CD4-positive, alpha-beta T cell treated with Interleukin-4 for 1 hour (primary cell): ENCODE data around the gene CYS1.
"Not testable (repeated sequence)": the region's sequence is repeated elsewhere in the genome, so short reads cannot be mapped to it uniquely, and the experiment has no call there.

Experiments
- DNase-seq, 2 donors: peaks; one replicate each; pipeline ENCODE4 v3.0.0-alpha.2; 2020 to 2022

The CYS1 gene, protein sequence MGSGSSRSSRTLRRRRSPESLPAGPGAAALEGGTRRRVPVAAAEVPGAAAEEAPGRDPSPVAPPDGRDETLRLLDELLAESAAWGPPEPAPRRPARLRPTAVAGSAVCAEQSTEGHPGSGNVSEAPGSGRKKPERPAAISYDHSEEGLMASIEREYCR

DNA sequence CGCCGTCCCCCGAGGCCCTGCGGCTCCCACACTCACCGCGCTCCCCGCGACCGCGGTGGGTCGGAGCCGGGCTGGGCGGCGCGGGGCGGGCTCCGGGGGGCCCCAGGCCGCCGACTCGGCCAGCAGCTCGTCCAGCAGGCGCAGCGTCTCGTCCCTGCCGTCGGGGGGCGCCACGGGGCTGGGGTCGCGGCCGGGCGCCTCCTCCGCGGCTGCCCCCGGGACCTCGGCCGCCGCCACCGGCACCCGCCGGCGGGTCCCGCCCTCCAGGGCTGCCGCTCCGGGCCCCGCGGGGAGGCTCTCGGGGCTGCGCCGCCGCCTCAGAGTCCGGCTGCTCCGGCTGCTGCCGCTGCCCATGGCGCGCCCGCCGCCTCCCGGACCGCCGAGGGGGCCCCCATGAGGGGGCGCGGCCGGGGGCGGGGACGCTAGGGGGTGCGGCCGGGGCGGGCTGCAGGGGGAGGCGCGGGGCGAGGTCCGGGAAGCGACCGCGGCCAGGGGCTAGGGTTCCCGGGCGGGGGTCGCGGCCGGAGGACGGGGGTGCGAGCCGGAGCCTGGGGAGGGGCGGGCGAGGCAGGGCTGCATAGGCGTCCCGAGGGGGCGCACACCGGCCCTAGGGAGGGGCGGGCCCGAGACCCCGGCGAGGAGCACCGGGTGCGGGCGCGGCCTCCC lies at the start of gene CYS1:
Gene CYS1, minus strand, starts transcription at position 542 of the 666 bp plus-strand sequence. Its CDS starts 188 bp downstream, at position 354.
- DNase-seq = no peak

DNA sequence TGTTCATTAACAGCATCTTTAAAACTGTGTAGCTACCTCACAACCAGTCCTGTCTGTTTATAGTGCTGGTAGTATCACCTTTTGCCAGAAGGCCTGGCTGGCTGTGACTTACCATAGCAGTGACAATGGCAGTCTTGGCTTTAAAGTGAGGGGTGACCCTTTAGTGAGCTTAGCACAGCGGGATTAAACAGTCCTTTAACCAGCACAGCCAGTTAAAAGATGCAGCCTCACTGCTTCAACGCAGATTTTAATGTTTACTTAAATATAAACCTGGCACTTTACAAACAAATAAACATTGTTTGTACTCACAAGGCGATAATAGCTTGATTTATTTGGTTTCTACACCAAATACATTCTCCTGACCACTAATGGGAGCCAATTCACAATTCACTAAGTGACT lies 49.3 kb upstream of the CYS1 start:
- no peak for DNase-seq

DNA sequence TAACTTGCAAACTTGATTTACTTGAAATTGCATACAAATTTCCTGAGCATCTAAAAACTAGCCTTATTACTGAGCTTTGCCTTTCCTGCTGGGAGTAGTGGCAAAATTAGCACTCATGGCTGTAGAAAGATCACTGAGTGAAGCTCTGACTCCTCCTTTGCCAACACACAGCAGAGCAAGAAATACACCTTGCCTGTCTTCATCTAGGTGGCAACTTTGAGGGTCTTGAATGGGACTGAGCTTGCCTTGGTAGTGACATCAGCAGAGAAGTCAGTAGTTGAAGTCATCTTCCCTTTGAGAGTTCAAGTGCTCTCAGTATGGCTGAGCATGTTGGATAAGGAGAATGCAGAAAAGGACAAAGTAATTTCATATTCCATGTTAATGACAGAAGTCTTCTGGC lies 48.2 kb upstream of the CYS1 start:
- DNase-seq = no peak

DNA sequence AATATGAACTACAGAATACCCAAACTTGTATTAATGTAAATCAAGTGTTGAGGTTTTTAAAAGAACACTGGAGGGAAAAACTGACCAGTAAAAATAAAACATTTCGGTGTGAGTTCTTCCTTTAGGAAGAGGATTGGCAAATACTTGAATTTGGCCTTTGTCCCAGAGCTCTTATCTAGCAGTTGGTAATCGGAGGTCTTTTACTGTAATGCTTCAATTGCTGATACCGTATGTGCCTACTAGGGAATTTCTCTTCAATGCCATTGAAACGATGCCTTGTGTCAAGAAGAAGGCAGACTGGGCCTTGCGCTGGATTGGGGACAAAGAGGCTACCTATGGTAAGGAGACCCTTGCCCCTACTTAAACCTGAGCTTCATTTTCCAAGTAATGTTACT lies 46.4 kb upstream of the CYS1 start:
- DNase-seq = no peak

DNA sequence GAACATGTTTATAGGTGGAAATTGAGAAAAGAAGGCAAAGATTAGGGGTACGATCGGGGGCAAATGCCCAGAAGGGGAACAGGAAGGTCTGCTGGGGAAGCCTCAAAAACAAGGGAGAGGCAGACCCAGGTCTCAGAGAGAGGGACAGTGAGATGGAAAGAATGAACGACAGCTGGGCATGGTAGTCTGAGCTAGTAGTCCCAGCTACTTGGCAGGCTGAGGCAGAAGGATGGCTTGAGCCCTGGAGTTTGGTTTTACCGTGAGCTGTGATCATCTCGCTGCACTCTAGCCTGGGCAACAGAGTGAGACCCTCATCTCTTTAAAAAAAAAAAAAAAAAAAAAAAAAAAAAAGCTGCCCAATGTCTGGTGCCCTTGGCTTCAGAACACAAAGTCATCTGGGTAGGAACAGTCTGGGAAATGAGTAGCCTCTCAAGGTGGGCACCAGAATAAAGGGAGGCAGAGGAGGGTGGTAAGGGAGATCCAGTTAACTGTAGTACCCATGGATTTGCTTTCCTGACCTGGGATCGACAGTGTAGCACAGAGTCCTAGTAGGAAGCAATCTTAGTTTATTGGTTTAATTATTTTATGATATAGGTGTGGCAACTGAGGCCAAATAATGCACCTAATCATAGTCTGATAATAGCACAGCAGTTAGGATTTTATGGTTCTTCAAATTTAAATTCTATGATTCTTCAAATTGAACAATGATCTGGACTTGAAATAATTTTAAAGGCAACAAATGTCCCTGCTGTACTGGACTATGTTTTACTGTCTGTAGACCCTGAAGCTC lies 45.8 kb upstream of the CYS1 start:
- no peak for DNase-seq

DNA sequence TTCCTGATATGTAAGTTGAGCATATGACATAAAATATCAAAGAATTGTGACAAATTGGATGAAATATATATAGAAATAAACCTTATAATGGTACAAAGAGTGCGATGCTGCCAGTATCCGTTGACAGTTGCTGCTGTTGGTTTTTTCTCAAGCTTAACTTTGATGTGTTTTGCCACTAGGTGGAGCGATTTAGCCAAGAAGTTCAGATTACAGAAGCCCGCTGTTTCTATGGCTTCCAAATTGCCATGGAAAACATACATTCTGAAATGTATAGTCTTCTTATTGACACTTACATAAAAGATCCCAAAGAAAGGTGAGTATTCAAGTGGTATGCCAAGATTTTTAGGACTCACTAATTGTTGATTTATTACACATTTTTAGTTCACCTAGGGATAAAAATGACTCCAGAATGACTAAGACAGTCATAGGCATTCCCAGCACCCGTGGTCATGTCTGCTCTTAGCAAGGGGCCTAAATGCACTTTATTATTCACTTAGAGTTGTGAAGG lies 44.4 kb upstream of the CYS1 start:
- DNase-seq = peak; percentile 61 to 84

DNA sequence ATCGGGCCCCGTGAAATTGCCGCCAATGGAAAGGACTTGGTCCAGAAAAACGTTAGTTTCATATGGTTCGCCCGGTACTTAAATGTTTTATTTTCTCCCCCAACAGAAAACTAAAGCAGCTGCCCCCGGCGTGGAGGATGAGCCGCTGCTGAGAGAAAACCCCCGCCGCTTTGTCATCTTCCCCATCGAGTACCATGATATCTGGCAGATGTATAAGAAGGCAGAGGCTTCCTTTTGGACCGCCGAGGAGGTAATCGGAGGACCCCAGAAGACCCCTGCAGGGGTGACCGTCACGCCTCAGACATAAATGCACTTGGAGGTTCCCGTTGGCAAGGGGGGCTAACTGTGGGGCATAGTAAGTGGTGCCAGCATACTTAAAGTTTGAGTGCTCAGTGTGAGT lies 43.1 kb upstream of the CYS1 start:
- no peak for DNase-seq

DNA sequence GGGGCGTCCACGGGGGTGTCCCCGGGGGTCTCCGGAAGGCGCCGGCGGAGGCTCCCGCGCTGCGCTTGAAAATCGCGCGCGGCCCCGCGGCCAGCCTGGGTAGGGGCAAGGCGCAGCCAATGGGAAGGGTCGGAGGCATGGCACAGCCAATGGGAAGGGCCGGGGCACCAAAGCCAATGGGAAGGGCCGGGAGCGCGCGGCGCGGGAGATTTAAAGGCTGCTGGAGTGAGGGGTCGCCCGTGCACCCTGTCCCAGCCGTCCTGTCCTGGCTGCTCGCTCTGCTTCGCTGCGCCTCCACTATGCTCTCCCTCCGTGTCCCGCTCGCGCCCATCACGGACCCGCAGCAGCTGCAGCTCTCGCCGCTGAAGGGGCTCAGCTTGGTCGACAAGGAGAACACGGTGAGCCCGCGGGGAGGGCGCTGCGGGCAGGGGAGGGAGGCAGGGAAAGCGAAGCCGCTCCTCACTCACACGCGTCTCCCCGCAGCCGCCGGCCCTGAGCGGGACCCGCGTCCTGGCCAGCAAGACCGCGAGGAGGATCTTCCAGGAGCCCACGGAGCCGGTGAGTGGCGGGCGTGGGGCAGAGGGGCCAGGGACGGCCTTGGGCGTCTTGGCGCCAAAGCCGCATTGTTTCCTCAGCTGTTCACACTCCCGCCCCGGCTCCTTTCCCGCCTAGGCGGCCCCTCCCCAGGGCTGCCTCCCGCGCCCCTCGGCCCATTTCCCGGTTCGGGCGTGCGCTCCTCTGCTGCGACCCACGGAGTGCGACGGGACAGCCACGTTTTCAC lies 42.5 kb upstream of the CYS1 start, which contains the start of gene RRM2:
Gene RRM2, plus strand, starts transcription at position 240 of the 781 bp plus-strand sequence. Its CDS starts 60 bp downstream, at position 300.
- DNase-seq = peak; percentile 91 to 92

DNA sequence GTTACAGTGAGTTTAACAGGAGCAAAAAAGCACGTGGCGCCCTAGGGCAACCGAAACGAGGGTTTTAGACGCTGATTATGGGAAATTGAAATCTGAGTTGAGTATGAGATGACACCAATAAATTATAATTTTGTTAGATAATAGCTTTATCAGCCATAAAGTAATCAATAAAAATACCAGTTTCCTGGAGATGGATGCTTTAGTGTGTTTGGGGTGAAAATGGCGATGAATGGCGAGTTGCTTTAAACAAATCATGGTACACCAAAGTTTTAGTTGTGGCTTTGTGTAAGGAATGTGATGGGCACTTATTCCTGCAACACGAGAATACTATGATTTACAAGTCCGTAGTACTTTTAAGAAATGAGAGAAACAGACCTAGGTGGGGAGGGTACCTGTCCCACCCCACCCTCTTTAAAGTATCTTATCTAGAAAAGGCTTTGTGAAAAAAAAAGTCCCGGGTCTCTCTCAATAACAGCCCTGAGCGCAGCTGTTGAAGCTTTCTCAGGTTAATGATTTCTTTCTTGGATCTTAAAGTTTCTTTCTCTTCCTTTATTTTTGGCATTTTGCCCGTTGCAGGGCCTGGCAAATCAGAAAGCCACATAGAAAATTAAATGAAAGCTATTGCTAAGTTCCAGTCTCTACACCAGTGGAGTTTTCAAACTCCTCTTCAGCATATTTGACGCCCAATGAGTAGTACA lies 40.8 kb upstream of the CYS1 start:
- DNase-seq = no peak

DNA sequence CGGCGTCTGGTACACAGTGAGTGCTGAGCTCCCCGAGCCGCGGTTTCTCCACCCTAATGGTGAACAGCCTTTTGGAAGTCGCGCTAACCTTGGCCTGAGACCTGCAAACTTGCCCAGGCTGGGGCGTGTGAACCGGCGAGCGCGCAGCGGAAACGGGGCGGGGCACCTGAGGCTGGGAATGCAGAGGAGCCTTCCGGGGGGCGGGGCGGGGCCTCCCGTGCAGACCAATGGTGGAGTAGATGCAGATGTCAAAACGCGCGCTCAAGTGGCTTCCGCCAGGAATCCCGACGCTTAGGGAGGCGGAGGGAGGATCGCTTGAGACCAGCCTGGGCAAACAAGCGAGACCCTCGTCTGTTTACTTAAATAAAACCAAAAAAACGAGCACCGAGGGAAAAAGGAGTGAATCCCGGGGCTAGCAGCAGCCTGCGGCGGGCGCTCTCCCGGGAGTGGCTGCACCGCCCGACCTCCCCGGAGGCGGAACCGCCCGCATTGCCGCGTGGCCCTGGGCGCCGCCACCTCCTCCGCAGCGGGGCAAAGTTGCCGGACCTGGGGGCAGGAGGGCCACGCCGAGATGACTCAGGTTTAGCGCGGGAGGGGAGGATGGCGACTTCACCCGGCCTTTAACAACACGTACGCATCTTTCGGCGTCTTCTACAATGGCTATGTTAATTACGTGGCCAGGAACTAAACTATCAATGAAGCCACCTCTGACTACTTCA lies 40.1 kb upstream of the CYS1 start:
- DNase-seq = peak; percentile 87 to 89

DNA sequence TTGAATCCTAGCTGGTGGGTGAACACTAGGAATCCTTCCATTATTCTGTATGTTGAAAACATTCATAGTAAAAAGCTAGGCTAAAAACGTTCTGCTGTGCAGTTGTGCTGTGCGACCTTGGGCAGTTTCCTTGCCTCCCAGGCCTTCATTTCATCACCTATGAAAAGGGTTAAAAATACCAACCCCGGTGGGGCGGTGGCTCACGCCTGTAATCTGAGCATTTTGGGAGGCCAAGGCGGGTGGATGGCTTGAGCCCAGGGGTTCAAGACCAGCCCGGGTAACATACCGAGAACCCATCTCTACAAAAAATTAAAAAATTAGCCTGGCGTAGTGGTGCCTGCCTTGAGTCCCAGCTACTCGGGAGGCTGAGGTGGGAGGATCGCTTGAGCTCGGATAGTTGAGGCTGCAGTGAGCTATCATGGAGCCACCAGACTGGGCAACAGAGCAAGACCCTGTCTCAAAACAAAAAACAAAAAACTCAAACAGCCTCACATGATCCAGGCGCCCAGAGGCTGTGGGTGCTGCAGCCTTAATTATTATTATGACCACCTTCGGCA lies 39.5 kb upstream of the CYS1 start:
- no peak for DNase-seq

DNA sequence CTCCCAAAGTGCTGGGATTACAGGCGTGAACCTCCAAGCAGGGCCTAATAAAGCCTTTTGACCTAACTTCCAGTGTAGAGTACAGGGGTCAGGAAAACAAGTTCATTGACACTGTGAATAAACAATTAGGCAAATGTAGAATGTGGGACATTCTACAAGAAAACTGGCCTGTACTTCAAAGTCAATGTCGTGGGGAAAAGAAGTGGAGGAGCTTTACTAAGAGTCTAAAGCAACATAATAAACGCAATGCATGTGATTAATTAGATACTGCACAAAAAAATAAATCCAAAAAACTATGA lies 38.8 kb upstream of the CYS1 start:
- no peak for DNase-seq

DNA sequence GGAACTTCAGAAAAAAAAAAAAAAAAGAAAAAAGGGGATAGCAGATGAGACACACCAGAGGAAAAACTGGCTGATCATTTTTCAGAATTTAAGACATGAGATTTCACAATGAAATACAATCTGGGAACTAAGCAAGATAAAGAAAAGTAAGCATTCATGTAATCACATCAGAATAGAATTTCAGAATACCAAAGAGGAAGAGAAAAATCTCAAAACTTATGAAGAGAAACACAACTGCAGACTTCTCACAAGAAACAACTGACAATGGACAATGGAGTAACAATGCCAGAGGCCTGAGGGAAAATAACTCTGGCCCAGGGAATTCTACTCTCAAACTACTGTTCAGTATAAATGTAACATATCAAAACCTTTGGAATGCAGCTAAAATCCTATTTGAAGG lies 29.1 kb upstream of the CYS1 start:
- no peak for DNase-seq

DNA sequence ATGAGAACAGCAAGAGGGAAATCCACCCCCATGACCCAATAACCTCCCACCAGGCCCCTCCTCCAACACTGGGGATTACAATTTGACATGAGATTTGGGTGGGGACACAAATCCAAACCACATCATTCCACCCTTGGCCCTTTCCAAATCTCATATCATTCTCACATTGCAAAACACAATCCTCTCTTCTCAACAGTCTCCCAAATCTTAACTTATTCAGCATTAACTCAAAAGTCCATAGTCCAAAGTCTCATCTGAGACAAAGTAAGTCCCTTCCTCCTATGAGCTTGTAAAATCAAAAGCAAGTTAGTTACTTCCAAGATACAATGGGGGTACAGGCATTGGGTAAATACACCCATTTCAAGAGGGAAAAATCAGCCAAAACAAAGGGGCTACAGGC lies 24.7 kb upstream of the CYS1 start:
- DNase-seq = not testable (repeated sequence)

DNA sequence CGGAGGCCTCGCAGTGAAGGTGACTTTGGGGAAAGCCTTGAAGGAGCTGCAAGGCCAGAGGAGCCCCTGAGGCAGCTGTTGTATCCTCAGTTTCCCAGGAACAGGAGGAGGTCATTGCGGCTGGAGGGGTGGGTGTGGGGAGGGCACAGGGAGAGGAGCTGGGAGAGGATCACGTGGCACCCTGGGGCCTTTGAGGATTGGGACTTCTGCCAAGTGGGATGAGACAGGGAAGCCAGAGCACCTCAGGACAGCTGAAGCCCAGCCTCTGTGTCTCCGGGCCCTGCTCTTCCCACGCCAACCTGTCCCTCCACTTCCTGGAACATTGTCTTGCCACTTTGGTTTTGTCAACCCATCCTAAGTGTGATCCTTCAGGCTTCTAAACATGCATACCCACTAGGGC lies 23.0 kb upstream of the CYS1 start:
- DNase-seq = no peak

DNA sequence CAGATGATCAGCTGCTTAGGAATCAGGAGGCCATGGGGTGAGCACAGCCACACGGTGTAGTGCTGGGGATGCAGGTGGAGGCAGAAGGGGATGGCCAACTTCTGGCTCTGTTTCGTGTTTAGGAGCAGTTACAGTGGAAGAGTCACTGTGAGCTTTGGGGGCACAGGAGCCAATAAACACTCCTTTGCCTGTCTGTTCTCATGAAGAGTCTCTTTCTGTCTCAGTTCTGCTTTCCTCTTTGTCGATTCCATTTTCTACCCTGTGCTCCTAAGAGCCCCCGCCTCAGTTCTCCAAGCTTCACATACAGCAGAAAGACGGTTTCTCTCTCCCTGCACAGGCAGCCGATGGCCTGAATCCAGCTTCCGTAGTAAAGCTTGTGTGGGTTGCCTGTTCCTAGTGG lies 21.3 kb upstream of the CYS1 start:
- DNase-seq = no peak

DNA sequence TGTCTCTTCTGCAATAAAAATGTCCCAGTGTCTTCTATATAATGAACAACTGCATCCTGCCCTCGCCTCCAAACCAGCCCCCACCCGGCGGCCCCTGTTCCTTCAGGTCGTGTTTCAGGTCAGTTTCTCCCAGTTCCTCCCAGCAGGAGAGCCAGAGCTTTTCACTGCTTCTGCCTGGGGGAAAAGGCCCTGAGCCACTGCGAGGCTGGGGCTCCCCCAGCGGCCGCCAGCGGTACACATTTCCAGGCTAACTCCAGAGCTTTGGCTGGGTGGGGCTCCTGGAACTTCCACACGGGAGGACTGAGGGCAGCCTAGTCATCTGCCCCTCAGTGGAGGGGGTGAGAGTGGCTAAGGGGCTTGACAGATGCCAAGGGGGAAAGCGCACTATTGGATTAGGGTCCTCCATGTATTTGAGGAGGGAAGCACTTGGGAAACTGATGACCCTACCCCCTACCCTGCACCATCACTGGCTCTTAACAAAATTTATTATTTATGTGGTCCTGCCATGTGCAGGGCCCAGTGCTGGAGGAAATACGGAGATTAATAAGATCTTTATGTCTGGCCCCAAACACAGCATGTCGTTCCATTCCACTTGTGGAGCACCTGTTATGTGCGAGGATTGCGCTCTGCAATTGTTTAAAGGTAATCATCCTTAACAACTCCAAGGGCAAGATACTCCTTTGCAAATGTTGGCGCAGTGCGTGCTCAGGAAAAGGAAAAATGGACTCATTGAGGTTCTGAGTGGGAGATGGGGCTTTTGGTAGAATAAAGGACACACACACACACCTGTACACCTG lies 17.3 kb upstream of the CYS1 start:
- peak; percentile 28 to 42 for DNase-seq

DNA sequence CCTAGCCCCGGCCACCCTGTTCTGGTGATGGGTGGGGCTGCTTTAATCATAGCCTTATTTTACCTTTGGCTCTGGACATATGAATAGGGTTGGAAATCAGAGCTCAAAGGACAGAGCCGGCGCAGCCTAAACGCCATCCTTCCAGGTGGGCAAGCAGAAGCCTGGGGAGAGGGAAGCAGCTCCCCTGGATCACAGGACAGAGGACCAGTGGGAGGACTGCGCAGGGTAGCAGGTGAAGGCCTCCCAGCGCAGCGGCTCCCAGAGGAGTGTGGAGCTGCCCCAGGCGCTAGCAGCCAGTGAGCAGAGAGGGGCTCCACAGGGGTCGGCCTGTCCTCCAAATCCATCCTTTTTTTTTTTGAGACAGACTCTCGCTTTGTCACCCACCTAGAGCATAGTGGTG lies 16.4 kb upstream of the CYS1 start:
- no peak for DNase-seq

DNA sequence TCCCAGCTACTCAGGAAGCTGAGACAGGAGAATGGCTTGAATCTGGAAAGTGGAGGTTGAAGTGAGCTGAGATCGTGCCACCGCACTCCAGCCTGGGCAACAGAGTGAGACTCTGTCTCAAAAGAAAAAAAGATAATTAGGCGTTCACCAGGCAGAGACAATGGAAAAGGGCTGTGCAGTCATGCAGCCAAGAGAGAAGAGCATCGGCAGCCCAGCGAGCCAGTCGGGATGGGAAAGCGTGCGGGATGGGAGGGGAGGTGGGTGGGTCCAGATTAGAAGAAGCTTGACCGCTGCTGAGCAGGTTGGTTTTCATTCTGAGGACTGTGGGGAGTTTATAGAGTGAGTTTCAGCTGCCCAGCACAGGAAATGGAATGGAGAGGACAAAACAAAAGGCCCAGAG lies 15.0 kb upstream of the CYS1 start:
- DNase-seq = no peak

DNA sequence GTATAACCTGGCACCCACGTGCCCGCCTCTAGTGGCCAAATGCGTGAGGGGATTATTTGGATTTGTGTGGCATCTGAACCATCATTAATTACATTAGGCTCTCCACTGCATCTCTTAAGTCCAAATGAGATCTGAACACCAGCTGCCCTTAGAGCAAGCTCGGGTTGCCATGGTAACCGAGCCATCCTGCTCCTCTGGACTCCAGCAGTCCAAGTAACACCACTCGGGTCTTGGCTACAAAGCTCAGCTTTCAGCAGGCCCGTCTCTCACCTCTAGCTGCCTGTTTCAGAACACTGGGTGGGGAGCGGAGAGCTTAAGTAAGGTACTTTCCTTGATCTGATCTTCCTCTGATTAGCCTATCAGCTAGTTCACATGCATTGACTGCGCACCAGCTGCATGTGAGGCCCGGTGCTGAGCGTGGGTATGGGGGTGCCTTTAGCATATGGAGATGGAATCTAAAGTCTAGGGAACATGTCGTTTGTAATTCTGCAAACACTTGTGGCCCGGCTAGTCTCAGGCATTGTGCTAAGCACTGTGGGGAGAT lies 14.1 kb upstream of the CYS1 start:
- no peak for DNase-seq

DNA sequence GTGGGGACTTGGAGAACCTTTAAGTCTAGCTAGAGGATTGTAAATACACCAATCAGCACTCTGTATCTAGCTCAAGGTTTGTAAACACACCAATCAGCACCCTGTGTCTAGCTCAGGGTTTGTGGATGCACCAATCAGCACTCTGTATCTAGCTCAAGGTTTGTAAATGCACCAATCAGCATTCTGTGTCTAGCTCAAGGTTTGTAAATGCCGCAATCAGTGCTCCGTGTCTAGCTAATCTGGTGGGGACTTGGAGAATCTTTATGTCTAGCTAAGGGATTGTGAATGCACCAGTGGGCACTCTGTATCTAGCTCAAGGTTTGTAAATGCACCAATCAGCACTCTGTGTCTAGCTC lies 11.7 kb upstream of the CYS1 start:
- not testable (repeated sequence) for DNase-seq
